ENCODE measurements around the gene TRHDE. TPM values are rescaled to one million over a fixed set of nuclear protein-coding genes. Genes with fewer than 3 reads are reported as not detected.

TRHDE gene
- total and polyA plus RNA-seq, 12 donors = 0.11 to 3.9 (median 0.64) TPM

DNA sequence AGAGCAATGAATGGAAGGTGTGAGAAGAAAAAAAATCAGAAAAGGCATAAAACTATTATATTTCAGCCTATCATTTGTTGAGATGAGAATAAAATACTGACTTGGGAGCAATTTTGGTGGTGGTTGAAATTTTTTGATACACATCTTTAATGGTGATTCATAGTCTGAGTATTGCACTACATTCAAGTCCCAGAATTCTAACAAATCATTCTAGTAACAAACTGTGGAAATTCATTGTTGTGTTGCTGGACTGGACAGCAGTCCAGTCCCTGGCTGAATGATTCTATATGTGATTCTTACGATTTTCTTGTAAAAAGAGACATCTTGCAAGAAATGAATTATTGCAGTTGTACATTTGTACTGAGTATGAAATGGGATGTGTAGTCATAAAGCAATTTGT, 268.6 kb downstream of the TRHDE start:
- WGBS, 4 donors = 31 to 46% (median 44%) methylated on average over 1 of the region's 1 CpG
- no peak for DNase-seq
- H3K27me3 ChIP-seq = no peaks in the 10 kb centered on the region

DNA sequence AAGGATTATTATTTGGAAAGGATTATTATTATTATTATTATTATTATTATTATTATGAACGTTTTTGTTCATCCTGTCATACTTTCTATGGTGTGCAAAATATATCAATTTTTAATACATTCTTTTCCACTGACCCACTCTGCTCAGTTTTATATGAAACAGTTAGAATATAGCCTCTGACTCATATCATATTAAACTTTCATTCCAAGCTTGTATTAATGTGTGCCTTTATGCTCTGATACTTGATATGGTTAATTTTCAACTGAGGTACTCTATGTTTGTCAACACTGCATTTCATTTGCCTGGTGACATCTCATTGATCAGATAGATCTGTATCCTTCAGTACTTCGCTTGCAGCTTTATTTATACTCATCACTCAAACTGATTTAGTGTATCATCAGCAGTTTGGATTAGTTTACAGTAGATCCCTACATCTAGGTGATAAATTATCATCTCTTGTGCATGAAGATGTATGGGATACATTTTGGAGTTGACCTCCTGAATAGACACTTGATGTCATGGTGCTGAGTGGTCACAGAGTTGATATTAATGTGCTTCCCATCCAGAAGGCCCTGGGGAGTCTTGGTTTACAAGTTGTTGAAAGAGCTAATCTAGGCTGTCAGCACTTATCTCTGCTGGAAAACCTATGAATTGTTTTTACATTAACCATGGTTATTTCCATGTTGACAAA, 271.8 kb downstream of the TRHDE start:
- Histone ChIP-seq H3K4me1 (replicated peaks in 1 of 2) (no peaks in the 10 kb centered on the region), H3K27ac (no peak overlapping the region), H3K27me3 (no peaks in the 10 kb centered on the region), H3K36me3 (replicated peaks in 1 of 2) (no peaks in the 10 kb centered on the region), H3K9me3 (replicated peaks in 1 of 3) (no peaks in the 10 kb centered on the region), H3K4me3 (no peak overlapping the region)
- intact Hi-C loops (cut with DNase I) = no loop called here
- TF ChIP-seq, protein P1, sequence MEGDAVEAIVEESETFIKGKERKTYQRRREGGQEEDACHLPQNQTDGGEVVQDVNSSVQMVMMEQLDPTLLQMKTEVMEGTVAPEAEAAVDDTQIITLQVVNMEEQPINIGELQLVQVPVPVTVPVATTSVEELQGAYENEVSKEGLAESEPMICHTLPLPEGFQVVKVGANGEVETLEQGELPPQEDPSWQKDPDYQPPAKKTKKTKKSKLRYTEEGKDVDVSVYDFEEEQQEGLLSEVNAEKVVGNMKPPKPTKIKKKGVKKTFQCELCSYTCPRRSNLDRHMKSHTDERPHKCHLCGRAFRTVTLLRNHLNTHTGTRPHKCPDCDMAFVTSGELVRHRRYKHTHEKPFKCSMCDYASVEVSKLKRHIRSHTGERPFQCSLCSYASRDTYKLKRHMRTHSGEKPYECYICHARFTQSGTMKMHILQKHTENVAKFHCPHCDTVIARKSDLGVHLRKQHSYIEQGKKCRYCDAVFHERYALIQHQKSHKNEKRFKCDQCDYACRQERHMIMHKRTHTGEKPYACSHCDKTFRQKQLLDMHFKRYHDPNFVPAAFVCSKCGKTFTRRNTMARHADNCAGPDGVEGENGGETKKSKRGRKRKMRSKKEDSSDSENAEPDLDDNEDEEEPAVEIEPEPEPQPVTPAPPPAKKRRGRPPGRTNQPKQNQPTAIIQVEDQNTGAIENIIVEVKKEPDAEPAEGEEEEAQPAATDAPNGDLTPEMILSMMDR (IDR thresholded peaks at IDR 0.05) = no peak
- WGBS, 4 donors = 23 to 53% (median 41%) methylated on average over 2 of the region's 2 CpGs
- no peak for DNase-seq

More for the DNA sequence above, 268.6 kb downstream of the TRHDE start:
- Histone ChIP-seq H3K9me3 (replicated peaks in 1 of 3) (no peaks in the 10 kb centered on the region), H3K27ac (no peak overlapping the region), H3K4me1 (replicated peaks in 1 of 2) (no peaks in the 10 kb centered on the region), H3K36me3 (replicated peaks in 1 of 2) (no peaks in the 10 kb centered on the region), H3K4me3 (no peak overlapping the region)
- intact Hi-C loops (cut with DNase I) = no loop called here
- TF ChIP-seq, protein P1 (IDR thresholded peaks at IDR 0.05) = no peak
- no peak for TF ChIP-seq POLR2A (IDR thresholded peaks at IDR 0.05)

DNA sequence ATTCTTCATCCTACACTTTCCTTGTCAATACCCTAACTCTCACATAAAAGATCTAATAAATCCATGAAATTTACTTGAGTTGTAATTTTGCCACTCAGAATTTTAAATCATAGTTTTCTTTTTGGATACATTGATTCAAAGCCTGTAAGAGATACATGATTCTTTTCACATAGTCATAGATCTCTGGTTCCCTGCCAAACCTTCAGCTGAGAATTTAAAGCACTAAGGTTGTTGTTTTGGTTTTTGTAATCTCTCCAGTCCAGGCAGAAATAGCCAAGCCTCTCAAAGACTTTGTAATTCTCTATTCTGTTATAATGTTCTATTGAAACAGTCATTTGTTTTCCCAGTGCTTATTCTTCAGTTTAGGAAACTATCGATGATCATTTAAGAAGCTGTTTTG, 273.9 kb downstream of the TRHDE start:
- Histone ChIP-seq H3K4me3 (no peak overlapping the region), H3K36me3 (replicated peaks in 1 of 2) (no peaks in the 10 kb centered on the region), H3K4me1 (replicated peaks in 1 of 2) (no peaks in the 10 kb centered on the region), H3K27ac (no peak overlapping the region), H3K27me3 (no peaks in the 10 kb centered on the region), H3K9me3 (replicated peaks in 1 of 3) (no peaks in the 10 kb centered on the region)
- TF ChIP-seq, protein P1 (IDR thresholded peaks at IDR 0.05) = no peak
- no peak for TF ChIP-seq POLR2A (IDR thresholded peaks at IDR 0.05)
- intact Hi-C loops (cut with DNase I) = no loop called here
- DNase-seq = no peak
- WGBS, 4 donors = 67 to 88% (median 76%) methylated on average over 1 of the region's 1 CpG

DNA sequence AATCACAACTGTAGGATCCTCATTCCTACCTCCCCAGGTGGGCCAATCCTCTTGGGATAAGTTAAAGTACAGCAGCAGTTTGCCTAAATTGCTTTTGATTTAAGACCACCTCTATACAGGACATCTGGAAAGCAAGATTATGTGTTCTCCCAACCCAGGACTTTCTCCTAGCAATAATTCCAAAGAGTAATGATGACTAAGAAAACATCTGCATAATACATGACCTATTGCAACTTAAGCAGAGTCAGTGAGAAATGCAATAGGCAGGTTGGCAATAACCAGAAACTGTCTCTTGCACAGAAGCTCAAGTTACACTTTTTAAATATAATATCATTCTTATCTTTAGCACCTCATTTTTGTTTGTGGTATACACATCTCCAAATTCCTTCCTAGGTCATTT, 275.4 kb downstream of the TRHDE start:
- H3K36me3 ChIP-seq (replicated peaks in 1 of 2) = no peaks in the 10 kb centered on the region
- TF ChIP-seq, protein P1 (IDR thresholded peaks at IDR 0.05) = no peak
- TF ChIP-seq POLR2A (IDR thresholded peaks at IDR 0.05) = no peak
- intact Hi-C loops (cut with DNase I) = no loop called here
- no peak for DNase-seq
- H3K27me3 ChIP-seq = no peaks in the 10 kb centered on the region
- H3K9me3 ChIP-seq (replicated peaks in 1 of 3) = no peaks in the 10 kb centered on the region
- H3K4me3 ChIP-seq = no peak overlapping the region
- H3K4me1 ChIP-seq (replicated peaks in 1 of 2) = no peaks in the 10 kb centered on the region
- H3K27ac ChIP-seq = no peak overlapping the region
